Measurements from ENCODE around the gene SLX9.

SLX9 gene

GRCh38 chr21:44999972-45000636 lies 60.3 kb downstream of the SLX9 start:
- DNase-seq (ENCODE audit: low read depth in 1 of 2, low spot score in 1 of 2), result no peak

- no peak for DNase-seq (ENCODE audit: low read depth in 1 of 2, low spot score in 1 of 2)
These were observed 60.9 kb downstream of the SLX9 start for GRCh38 chr21:45000637-45001133.

- DNase-seq (ENCODE audit: low read depth in 1 of 2, low spot score in 1 of 2), result no peak
These were observed 61.6 kb downstream of the SLX9 start for GRCh38 chr21:45001134-45002095.

- no peak for DNase-seq (ENCODE audit: low read depth in 1 of 2, low spot score in 1 of 2)
These were observed 62.8 kb downstream of the SLX9 start for GRCh38 chr21:45002381-45003204.

- no peak for DNase-seq (ENCODE audit: low read depth in 1 of 2, low spot score in 1 of 2)
These were observed 63.7 kb downstream of the SLX9 start for GRCh38 chr21:45003331-45004058.

- DNase-seq (ENCODE audit: low read depth in 1 of 2, low spot score in 1 of 2), result no peak
These were observed 64.2 kb downstream of the SLX9 start for GRCh38 chr21:45004059-45004422.

GRCh38 chr21:45004481-45005247 lies 64.8 kb downstream of the SLX9 start:
- DNase-seq (ENCODE audit: low read depth in 1 of 2, low spot score in 1 of 2), result no peak

- DNase-seq (ENCODE audit: low read depth in 1 of 2, low spot score in 1 of 2), result no peak
These were observed 66.8 kb downstream of the SLX9 start for GRCh38 chr21:45006536-45007095.

GRCh38 chr21:45009616-45010015 lies 69.8 kb downstream of the SLX9 start:
- no peak for DNase-seq (ENCODE audit: low read depth in 1 of 2, low spot score in 1 of 2)

- DNase-seq (ENCODE audit: low read depth in 1 of 2, low spot score in 1 of 2), result no peak
These were observed 70.3 kb downstream of the SLX9 start for GRCh38 chr21:45010096-45010495.

- no peak for DNase-seq (ENCODE audit: low read depth in 1 of 2, low spot score in 1 of 2)
These were observed 71.0 kb downstream of the SLX9 start for GRCh38 chr21:45010860-45011259.

- no peak for DNase-seq (ENCODE audit: low read depth in 1 of 2, low spot score in 1 of 2)
These were observed 71.6 kb downstream of the SLX9 start for GRCh38 chr21:45011426-45011825.

GRCh38 chr21:45011911-45012661 lies 72.3 kb downstream of the SLX9 start:
- no peak for DNase-seq (ENCODE audit: low read depth in 1 of 2, low spot score in 1 of 2)

GRCh38 chr21:45012662-45013259 lies 72.9 kb downstream of the SLX9 start:
- no peak for DNase-seq (ENCODE audit: low read depth in 1 of 2, low spot score in 1 of 2)

- DNase-seq (ENCODE audit: low read depth in 1 of 2, low spot score in 1 of 2), result no peak
These were observed 73.5 kb downstream of the SLX9 start for GRCh38 chr21:45013260-45013841.

- no peak for DNase-seq (ENCODE audit: low read depth in 1 of 2, low spot score in 1 of 2)
These were observed 75.1 kb downstream of the SLX9 start for GRCh38 chr21:45014747-45015468.

GRCh38 chr21:45015469-45015860 lies 75.6 kb downstream of the SLX9 start:
- no peak for DNase-seq (ENCODE audit: low read depth in 1 of 2, low spot score in 1 of 2)

GRCh38 chr21:45016031-45016405 lies 76.2 kb downstream of the SLX9 start:
- DNase-seq (ENCODE audit: low read depth in 1 of 2, low spot score in 1 of 2), result no peak

Data from stimulated activated CD4-positive, alpha-beta T cell treated with anti-CD3 and anti-CD28 coated beads, Interleukin-15, amount 100 ng/mL, for 1 hour (primary cell).